Astrocyte (in vitro differentiated cells and primary cell): ENCODE results near the gene VWF.

Experiments used
- CTCF ChIP-seq: IDR thresholded peaks from 2 replicates; pipeline ENCODE4 v1.5.1; 2011; ENCODE audit warnings: low read depth, mild to moderate bottlenecking, inconsistent platforms, low read length, moderate library complexity; ENCODE audit not compliant: insufficient read depth
- EZH2 ChIP-seq: IDR thresholded peaks from 2 replicates; pipeline ENCODE4 v1.6.1; 2012; ENCODE audit warnings: mild to moderate bottlenecking, low read length, inconsistent platforms; ENCODE audit not compliant: insufficient read depth

GRCh38 chr12:6083601-6084000, 40.9 kb downstream of the VWF start:
- TF ChIP-seq CTCF (no peak), EZH2 (no peak)
